Breast epithelium (tissue), 4 donors: Measurements from ENCODE around the gene REG1A. TPM values are rescaled to one million over a fixed set of nuclear protein-coding genes. Genes with fewer than 3 reads are reported as not detected.

Experiments used
- DNase-seq, 2 donors: peaks; one replicate each; pipeline ENCODE4 v3.0.0-alpha.2; 2019; ENCODE audit warnings: low spot score in 2 of 2
- H3K27ac ChIP-seq, 2 donors: fragments of 200-600 bp; sonication (generic) in 1 of 2; one replicate each; pipeline ENCODE4 v1.5.1; 2016 to 2019; ENCODE audit warnings: mild to moderate bottlenecking in 1 of 2
- H3K27me3 ChIP-seq, 2 donors: fragments of 200-600 bp; sonication (generic) in 1 of 2; one replicate each; pipeline versions ENCODE4 v1.5.1 to v1.6.0; 2017 to 2019; ENCODE audit warnings: control low read depth in 1 of 2, mild to moderate bottlenecking in 1 of 2
- H3K36me3 ChIP-seq: fragments of 200-600 bp; one replicate; pipeline ENCODE4 v1.5.1; 2019
- H3K4me1 ChIP-seq, 2 donors: fragments of 200-600 bp; sonication (generic); one replicate each; pipeline ENCODE4 v1.5.1; 2016 to 2019; ENCODE audit warnings: control low read depth in 1 of 2
- H3K4me3 ChIP-seq, 3 donors: fragments of 200-600 bp; sonication (generic); 1 replicate in 2 of 3; 2 replicates in 1 of 3; pipeline ENCODE4 v1.5.1; 2016 to 2019; ENCODE audit warnings: mild to moderate bottlenecking in 3 of 3, moderate library complexity in 2 of 3
- H3K9me3 ChIP-seq, 2 donors: fragments of 200-600 bp; sonication (generic) in 1 of 2; one replicate each; pipeline ENCODE4 v1.5.1; 2016 to 2019; ENCODE audit warnings: control low read depth in 1 of 2
- POLR2A ChIP-seq: fragments of 450-650 bp; IDR thresholded peaks from one replicate; pipeline ENCODE4 v1.6.1; 2016; ENCODE audit warnings: antibody characterized with exemption, mild to moderate bottlenecking, moderate library complexity
- POLR2AphosphoS5 ChIP-seq, 3 donors: sonication (generic); formaldehyde crosslinking; IDR thresholded peaks; one replicate each; pipeline ENCODE4 v1.6.1; 2017; ENCODE audit warnings: antibody characterized with exemption in 3 of 3
- intact Hi-C: fragments of 100-400 bp; cut with DNase I; formaldehyde crosslinking; loops from one replicate; pipeline ENCODE4 v1.15.1; 2023; ENCODE audit warnings: low total_unique reads
- total RNA-seq, 3 donors: library from RNA; depleted of rRNA; stranded (reverse); fragments of >200 nt; gene quantifications; one replicate each; pipeline ENCODE4 v1.1.0, GENCODE V29; 2016
- TF ChIP-seq, protein P1 (sequence below), 3 donors: fragments of 450-650 bp; IDR thresholded peaks; one replicate each; pipeline ENCODE4 v1.5.1; 2016 to 2017; ENCODE audit warnings: antibody characterized with exemption in 3 of 3, mild to moderate bottlenecking in 3 of 3, moderate library complexity in 3 of 3

REG1A gene
- total RNA-seq, 3 donors from 2014 or later: not detected

DNA sequence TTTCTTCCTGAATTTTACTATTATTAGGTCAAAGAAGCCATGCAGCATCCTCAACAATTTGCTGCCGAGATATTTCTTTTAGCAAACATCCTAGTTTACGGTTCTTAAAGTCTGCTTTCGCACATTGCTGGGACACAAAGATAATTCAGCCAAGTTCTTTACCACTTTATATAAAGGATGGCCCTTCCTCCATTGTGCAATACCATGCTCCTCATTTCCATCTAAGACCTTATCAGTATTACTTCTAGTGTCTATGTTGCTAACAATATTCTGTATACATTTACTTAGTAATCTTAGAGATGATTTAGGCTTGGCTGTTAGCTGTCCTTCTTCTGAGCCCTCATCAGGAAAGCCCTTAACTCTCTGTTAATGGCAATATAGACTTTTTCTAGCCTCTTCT lies 8.0 kb upstream of the REG1A start:
- TF ChIP-seq POLR2AphosphoS5 (IDR thresholded peaks at IDR 0.05): no peak
- TF ChIP-seq POLR2A: no peak
- TF ChIP-seq, protein P1, sequence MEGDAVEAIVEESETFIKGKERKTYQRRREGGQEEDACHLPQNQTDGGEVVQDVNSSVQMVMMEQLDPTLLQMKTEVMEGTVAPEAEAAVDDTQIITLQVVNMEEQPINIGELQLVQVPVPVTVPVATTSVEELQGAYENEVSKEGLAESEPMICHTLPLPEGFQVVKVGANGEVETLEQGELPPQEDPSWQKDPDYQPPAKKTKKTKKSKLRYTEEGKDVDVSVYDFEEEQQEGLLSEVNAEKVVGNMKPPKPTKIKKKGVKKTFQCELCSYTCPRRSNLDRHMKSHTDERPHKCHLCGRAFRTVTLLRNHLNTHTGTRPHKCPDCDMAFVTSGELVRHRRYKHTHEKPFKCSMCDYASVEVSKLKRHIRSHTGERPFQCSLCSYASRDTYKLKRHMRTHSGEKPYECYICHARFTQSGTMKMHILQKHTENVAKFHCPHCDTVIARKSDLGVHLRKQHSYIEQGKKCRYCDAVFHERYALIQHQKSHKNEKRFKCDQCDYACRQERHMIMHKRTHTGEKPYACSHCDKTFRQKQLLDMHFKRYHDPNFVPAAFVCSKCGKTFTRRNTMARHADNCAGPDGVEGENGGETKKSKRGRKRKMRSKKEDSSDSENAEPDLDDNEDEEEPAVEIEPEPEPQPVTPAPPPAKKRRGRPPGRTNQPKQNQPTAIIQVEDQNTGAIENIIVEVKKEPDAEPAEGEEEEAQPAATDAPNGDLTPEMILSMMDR (IDR thresholded peaks at IDR 0.05): no peak
- Histone ChIP-seq H3K27ac (no peak overlapping the region), H3K36me3 (no peaks in the 10 kb centered on the region), H3K9me3 (peaks cover 0 to 4% of the 10 kb centered on the region in 2 donors), H3K27me3 (no peaks in the 10 kb centered on the region), H3K4me1 (no peaks in the 10 kb centered on the region), H3K4me3 (no peak overlapping the region)
- intact Hi-C loops: no loop called here
- no peak for DNase-seq

DNA sequence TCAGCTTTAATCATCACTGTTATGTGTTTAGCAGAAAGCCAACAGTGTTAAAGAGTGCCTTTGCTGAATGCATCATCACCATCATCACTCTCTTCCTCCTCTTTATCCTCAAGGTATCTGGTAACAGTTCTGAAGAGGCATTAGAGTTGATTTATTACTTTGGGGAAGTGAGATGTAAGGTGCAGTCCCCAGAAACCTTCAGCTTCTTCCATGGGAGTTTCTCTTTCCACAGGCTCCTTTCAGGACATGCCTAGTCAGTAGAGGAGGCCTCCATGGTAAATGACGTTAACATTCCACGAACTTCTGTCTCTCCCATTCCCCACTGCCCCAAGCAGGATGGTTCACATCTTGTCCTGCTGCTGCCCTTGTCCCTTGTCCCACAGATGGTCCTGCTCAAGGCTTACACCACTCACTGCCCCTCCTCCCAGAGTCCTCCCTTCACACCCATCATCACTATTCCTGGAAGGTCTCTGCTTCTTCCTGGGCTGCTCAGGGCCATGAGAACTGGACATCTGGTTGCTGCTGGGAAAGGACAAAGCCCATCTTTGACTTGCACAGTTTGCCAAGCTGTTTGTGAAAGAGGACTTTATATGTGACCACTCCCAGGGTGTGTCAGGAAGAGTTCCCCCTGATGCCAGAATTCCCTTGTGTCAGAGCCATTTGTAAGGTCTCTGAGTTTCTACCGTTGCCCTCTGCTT lies 5.3 kb upstream of the REG1A start:
- no peaks in the 10 kb centered on the region for H3K4me1 ChIP-seq
- H3K27ac ChIP-seq: no peak overlapping the region
- TF ChIP-seq, protein P1 (IDR thresholded peaks at IDR 0.05): no peak
- TF ChIP-seq POLR2AphosphoS5 (IDR thresholded peaks at IDR 0.05): no peak
- TF ChIP-seq POLR2A: no peak
- no peak overlapping the region for H3K4me3 ChIP-seq
- no peaks in the 10 kb centered on the region for H3K27me3 ChIP-seq
- DNase-seq: no peak
- H3K9me3 ChIP-seq: peaks cover 0 to 4% of the 10 kb centered on the region in 2 donors
- no peaks in the 10 kb centered on the region for H3K36me3 ChIP-seq
- intact Hi-C loops: no loop called here

DNA sequence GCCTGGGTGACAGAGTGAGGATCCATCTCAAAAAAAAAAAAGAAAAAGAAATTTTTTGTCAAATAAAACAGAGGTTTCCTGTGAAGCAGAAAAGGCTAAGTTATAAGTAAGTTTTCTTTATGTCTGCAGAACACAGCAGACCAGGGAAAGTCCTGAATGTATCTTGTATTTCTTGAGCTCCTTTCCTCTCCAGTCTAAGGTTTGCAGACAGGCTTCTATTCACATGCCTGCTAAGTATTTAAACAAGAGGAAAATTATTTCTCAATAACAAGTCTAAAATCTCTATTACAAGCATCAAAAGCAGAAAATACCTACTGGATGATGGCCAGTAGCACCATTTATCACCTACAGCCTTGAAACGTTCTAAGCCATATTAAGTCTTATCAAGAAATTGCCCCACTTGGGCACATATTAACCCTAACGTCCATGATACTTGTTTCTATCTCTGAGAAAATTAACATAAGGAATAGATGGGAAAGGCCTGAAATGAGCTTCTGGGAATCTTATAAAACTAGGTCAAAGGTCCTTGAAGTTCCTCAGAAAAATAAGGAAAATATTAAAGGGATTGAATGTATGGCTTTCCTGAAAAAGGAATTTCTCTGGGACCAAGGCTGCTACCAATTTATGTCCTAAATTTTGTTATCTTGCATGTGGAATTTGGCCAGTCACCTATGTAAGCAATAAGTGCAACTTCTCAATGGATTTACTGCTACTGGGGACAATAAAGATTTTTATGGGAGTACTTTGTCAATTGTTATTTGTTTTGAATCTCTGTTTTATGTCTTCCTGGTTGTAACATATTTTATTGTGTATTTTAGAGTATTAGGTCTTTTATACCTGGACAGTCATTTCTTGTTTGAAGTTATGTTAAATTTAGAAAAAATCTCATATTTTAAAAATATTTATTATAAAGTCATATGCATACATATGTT lies 3.0 kb upstream of the REG1A start:
- intact Hi-C loops: no loop called here
- H3K27me3 ChIP-seq: no peaks in the 10 kb centered on the region
- H3K9me3 ChIP-seq: no peaks in the 10 kb centered on the region
- H3K27ac ChIP-seq: no peak overlapping the region
- no peak for DNase-seq
- H3K4me3 ChIP-seq: no peak overlapping the region
- no peaks in the 10 kb centered on the region for H3K36me3 ChIP-seq
- no peak for TF ChIP-seq POLR2AphosphoS5 (IDR thresholded peaks at IDR 0.05)
- no peak for TF ChIP-seq POLR2A
- TF ChIP-seq, protein P1 (IDR thresholded peaks at IDR 0.05): no peak
- H3K4me1 ChIP-seq: no peaks in the 10 kb centered on the region

DNA sequence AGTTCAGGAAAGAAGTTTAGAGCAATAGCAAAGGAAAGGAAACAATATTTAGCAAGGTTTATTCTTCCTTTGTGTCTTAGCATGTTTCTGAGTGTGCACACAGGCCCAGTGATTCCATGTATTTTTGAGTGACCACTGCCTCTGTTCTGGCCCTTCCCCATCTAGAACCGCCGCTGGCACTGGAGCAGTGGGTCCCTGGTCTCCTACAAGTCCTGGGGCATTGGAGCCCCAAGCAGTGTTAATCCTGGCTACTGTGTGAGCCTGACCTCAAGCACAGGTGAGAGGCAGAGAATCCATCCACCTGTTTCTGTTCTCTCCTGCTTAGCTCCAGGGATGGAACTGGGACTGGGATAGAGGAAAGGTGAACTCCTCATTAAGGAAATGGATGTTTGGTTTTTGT lies 2.4 kb downstream of the REG1A start:
- TF ChIP-seq, protein P1 (IDR thresholded peaks at IDR 0.05): no peak
- TF ChIP-seq POLR2A (no peak), POLR2AphosphoS5 (IDR thresholded peaks at IDR 0.05) (no peak)
- intact Hi-C loops: no loop called here
- Histone ChIP-seq H3K4me3 (no peak overlapping the region), H3K9me3 (no peaks in the 10 kb centered on the region), H3K27me3 (no peaks in the 10 kb centered on the region), H3K36me3 (no peaks in the 10 kb centered on the region), H3K4me1 (no peaks in the 10 kb centered on the region), H3K27ac (no peak overlapping the region)
- no peak for DNase-seq
